ENCODE results near the gene LUM.

The LUM gene

GRCh38 chr12:91109148-91109564 lies 2.1 kb downstream of the LUM start:
- Histone ChIP-seq H3K4me3 (ENCODE audit: low read length) (peak overlapping the region; percentile 83), H3K36me3 (ENCODE audit: control insufficient read depth, insufficient read depth, low read length, severe bottlenecking) (no peaks in the 10 kb centered on the region), H3K9ac (ENCODE audit: low read length) (peak overlapping the region; percentile 81), H3K9me3 (ENCODE audit: control insufficient read depth, low read length) (no peaks in the 10 kb centered on the region), H3K27me3 (replicated peaks; ENCODE audit: control insufficient read depth, insufficient read depth, low read length) (no peaks in the 10 kb centered on the region), H3K4me1 (ENCODE audit: control insufficient read depth, insufficient read depth, low read length) (peaks cover 40% of the 10 kb centered on the region)
- peak; percentile 67 for DNase-seq (ENCODE audit: low read depth)

GRCh38 chr12:91108196-91108755 lies 3.0 kb downstream of the LUM start:
- H3K9ac ChIP-seq (ENCODE audit: low read length) = no peak overlapping the region
- no peaks in the 10 kb centered on the region for H3K36me3 ChIP-seq (ENCODE audit: control insufficient read depth, insufficient read depth, low read length, severe bottlenecking)
- no peaks in the 10 kb centered on the region for H3K27me3 ChIP-seq (replicated peaks; ENCODE audit: control insufficient read depth, insufficient read depth, low read length)
- no peaks in the 10 kb centered on the region for H3K9me3 ChIP-seq (ENCODE audit: control insufficient read depth, low read length)
- H3K4me1 ChIP-seq (ENCODE audit: control insufficient read depth, insufficient read depth, low read length) = peaks cover 40% of the 10 kb centered on the region
- no peak overlapping the region for H3K4me3 ChIP-seq (ENCODE audit: low read length)
- DNase-seq (ENCODE audit: low read depth) = no peak

GRCh38 chr12:91106283-91106682 lies 5.0 kb downstream of the LUM start:
- Histone ChIP-seq H3K9me3 (ENCODE audit: control insufficient read depth, low read length) (no peaks in the 10 kb centered on the region), H3K9ac (ENCODE audit: low read length) (no peak overlapping the region), H3K27me3 (replicated peaks; ENCODE audit: control insufficient read depth, insufficient read depth, low read length) (no peaks in the 10 kb centered on the region), H3K36me3 (ENCODE audit: control insufficient read depth, insufficient read depth, low read length, severe bottlenecking) (peaks cover 4% of the 10 kb centered on the region), H3K4me1 (ENCODE audit: control insufficient read depth, insufficient read depth, low read length) (peaks cover 34% of the 10 kb centered on the region), H3K4me3 (ENCODE audit: low read length) (no peak overlapping the region)
- no peak for DNase-seq (ENCODE audit: low read depth)

GRCh38 chr12:91105807-91106206 lies 5.5 kb downstream of the LUM start:
- no peaks in the 10 kb centered on the region for H3K27me3 ChIP-seq (replicated peaks; ENCODE audit: control insufficient read depth, insufficient read depth, low read length)
- H3K9me3 ChIP-seq (ENCODE audit: control insufficient read depth, low read length) = no peaks in the 10 kb centered on the region
- H3K4me3 ChIP-seq (ENCODE audit: low read length) = peak overlapping the region; percentile 21
- H3K36me3 ChIP-seq (ENCODE audit: control insufficient read depth, insufficient read depth, low read length, severe bottlenecking) = peaks cover 4% of the 10 kb centered on the region
- peaks cover 33% of the 10 kb centered on the region for H3K4me1 ChIP-seq (ENCODE audit: control insufficient read depth, insufficient read depth, low read length)
- DNase-seq (ENCODE audit: low read depth) = no peak
- no peak overlapping the region for H3K9ac ChIP-seq (ENCODE audit: low read length)

- Histone ChIP-seq H3K9ac (ENCODE audit: low read length) (no peak overlapping the region), H3K36me3 (ENCODE audit: control insufficient read depth, insufficient read depth, low read length, severe bottlenecking) (peaks cover 4% of the 10 kb centered on the region), H3K4me1 (ENCODE audit: control insufficient read depth, insufficient read depth, low read length) (peaks cover 33% of the 10 kb centered on the region), H3K9me3 (ENCODE audit: control insufficient read depth, low read length) (no peaks in the 10 kb centered on the region), H3K4me3 (ENCODE audit: low read length) (no peak overlapping the region), H3K27me3 (replicated peaks; ENCODE audit: control insufficient read depth, insufficient read depth, low read length) (no peaks in the 10 kb centered on the region)
- no peak for DNase-seq (ENCODE audit: low read depth)
Measured at GRCh38 chr12:91104812-91105466, 6.4 kb downstream of the LUM start.

GRCh38 chr12:91103624-91104023 lies 7.7 kb downstream of the LUM start:
- Histone ChIP-seq H3K9me3 (ENCODE audit: control insufficient read depth, low read length) (no peaks in the 10 kb centered on the region), H3K27me3 (replicated peaks; ENCODE audit: control insufficient read depth, insufficient read depth, low read length) (no peaks in the 10 kb centered on the region), H3K9ac (ENCODE audit: low read length) (no peak overlapping the region), H3K4me1 (ENCODE audit: control insufficient read depth, insufficient read depth, low read length) (peaks cover 36% of the 10 kb centered on the region), H3K36me3 (ENCODE audit: control insufficient read depth, insufficient read depth, low read length, severe bottlenecking) (peaks cover 4% of the 10 kb centered on the region), H3K4me3 (ENCODE audit: low read length) (no peak overlapping the region)
- no peak for DNase-seq (ENCODE audit: low read depth)

- no peak overlapping the region for H3K9ac ChIP-seq (ENCODE audit: low read length)
- no peaks in the 10 kb centered on the region for H3K9me3 ChIP-seq (ENCODE audit: control insufficient read depth, low read length)
- DNase-seq (ENCODE audit: low read depth) = no peak
- H3K4me3 ChIP-seq (ENCODE audit: low read length) = no peak overlapping the region
- H3K36me3 ChIP-seq (ENCODE audit: control insufficient read depth, insufficient read depth, low read length, severe bottlenecking) = peaks cover 4% of the 10 kb centered on the region
- no peaks in the 10 kb centered on the region for H3K27me3 ChIP-seq (replicated peaks; ENCODE audit: control insufficient read depth, insufficient read depth, low read length)
- peaks cover 36% of the 10 kb centered on the region for H3K4me1 ChIP-seq (ENCODE audit: control insufficient read depth, insufficient read depth, low read length)
Measured at GRCh38 chr12:91103101-91103500, 8.2 kb downstream of the LUM start.

DNA sequence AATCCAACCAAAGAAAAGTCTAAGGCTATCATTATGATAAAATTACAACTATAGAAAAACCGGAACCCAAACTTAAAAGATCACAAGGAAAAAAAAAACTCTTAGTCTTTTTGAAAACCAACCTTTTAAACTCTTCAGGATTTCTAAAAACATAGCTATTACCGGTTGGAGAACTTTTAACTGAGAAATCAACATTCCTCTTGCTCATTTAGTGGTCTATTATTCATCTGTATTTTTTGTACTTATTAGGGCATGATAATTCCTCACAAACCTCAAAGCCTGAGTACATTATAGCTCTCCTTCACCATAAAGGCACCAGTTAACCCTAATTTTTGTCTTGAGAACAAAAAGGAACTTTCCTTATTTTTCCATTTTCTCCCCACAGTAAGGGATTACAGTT lies 10.4 kb downstream of the LUM start:
- Histone ChIP-seq H3K27me3 (replicated peaks; ENCODE audit: control insufficient read depth, insufficient read depth, low read length) (no peaks in the 10 kb centered on the region), H3K9me3 (ENCODE audit: control insufficient read depth, low read length) (no peaks in the 10 kb centered on the region), H3K9ac (ENCODE audit: low read length) (no peak overlapping the region), H3K36me3 (ENCODE audit: control insufficient read depth, insufficient read depth, low read length, severe bottlenecking) (peaks cover 4% of the 10 kb centered on the region), H3K4me3 (ENCODE audit: low read length) (no peak overlapping the region), H3K4me1 (ENCODE audit: control insufficient read depth, insufficient read depth, low read length) (peaks cover 37% of the 10 kb centered on the region)
- DNase-seq (ENCODE audit: low read depth) = no peak

- no peak for DNase-seq (ENCODE audit: low read depth)
- H3K4me1 ChIP-seq (ENCODE audit: control insufficient read depth, insufficient read depth, low read length) = peaks cover 33% of the 10 kb centered on the region
- H3K4me3 ChIP-seq (ENCODE audit: low read length) = no peak overlapping the region
- H3K9me3 ChIP-seq (ENCODE audit: control insufficient read depth, low read length) = no peaks in the 10 kb centered on the region
- peak overlapping the region; percentile 59 for H3K9ac ChIP-seq (ENCODE audit: low read length)
- H3K36me3 ChIP-seq (ENCODE audit: control insufficient read depth, insufficient read depth, low read length, severe bottlenecking) = peaks cover 4% of the 10 kb centered on the region
- no peaks in the 10 kb centered on the region for H3K27me3 ChIP-seq (replicated peaks; ENCODE audit: control insufficient read depth, insufficient read depth, low read length)
Measured at GRCh38 chr12:91099836-91100235, 11.5 kb downstream of the LUM start.

- Histone ChIP-seq H3K36me3 (ENCODE audit: control insufficient read depth, insufficient read depth, low read length, severe bottlenecking) (peaks cover 4% of the 10 kb centered on the region), H3K4me3 (ENCODE audit: low read length) (peak overlapping the region; percentile 29), H3K9ac (ENCODE audit: low read length) (peak overlapping the region; percentile 59), H3K27me3 (replicated peaks; ENCODE audit: control insufficient read depth, insufficient read depth, low read length) (no peaks in the 10 kb centered on the region), H3K9me3 (ENCODE audit: control insufficient read depth, low read length) (no peaks in the 10 kb centered on the region), H3K4me1 (ENCODE audit: control insufficient read depth, insufficient read depth, low read length) (peaks cover 35% of the 10 kb centered on the region)
- DNase-seq (ENCODE audit: low read depth) = no peak
Measured at GRCh38 chr12:91099341-91099740, 12.0 kb downstream of the LUM start.

DNA sequence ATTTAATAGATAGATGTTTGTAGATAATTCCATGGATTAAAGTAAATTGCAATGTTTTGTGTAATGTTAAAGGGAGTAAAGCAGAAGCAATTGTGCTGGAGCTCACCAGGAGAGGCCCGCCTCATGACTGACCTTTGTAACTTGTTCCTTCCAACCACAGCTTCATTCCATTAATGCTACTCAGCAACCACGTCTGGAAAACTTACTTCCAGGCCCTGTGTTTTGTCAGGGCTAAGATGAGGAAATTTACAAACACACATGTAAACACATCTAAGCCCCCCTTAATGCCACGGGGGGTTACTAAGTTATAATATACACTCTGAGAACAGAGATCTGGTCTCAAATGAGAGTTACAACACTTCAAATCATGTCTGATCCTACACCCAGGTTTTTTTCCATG lies 12.4 kb downstream of the LUM start:
- DNase-seq (ENCODE audit: low read depth) = peak; percentile 93
- no peaks in the 10 kb centered on the region for H3K9me3 ChIP-seq (ENCODE audit: control insufficient read depth, low read length)
- peaks cover 39% of the 10 kb centered on the region for H3K4me1 ChIP-seq (ENCODE audit: control insufficient read depth, insufficient read depth, low read length)
- H3K27me3 ChIP-seq (replicated peaks; ENCODE audit: control insufficient read depth, insufficient read depth, low read length) = no peaks in the 10 kb centered on the region
- H3K9ac ChIP-seq (ENCODE audit: low read length) = peak overlapping the region; percentile 59
- H3K36me3 ChIP-seq (ENCODE audit: control insufficient read depth, insufficient read depth, low read length, severe bottlenecking) = peaks cover 4% of the 10 kb centered on the region
- H3K4me3 ChIP-seq (ENCODE audit: low read length) = peak overlapping the region; percentile 29

GRCh38 chr12:91098461-91098860 lies 12.8 kb downstream of the LUM start:
- no peaks in the 10 kb centered on the region for H3K9me3 ChIP-seq (ENCODE audit: control insufficient read depth, low read length)
- H3K27me3 ChIP-seq (replicated peaks; ENCODE audit: control insufficient read depth, insufficient read depth, low read length) = no peaks in the 10 kb centered on the region
- H3K36me3 ChIP-seq (ENCODE audit: control insufficient read depth, insufficient read depth, low read length, severe bottlenecking) = peaks cover 4% of the 10 kb centered on the region
- peak overlapping the region; percentile 44 for H3K9ac ChIP-seq (ENCODE audit: low read length)
- H3K4me3 ChIP-seq (ENCODE audit: low read length) = peak overlapping the region; percentile 28
- peaks cover 43% of the 10 kb centered on the region for H3K4me1 ChIP-seq (ENCODE audit: control insufficient read depth, insufficient read depth, low read length)
- no peak for DNase-seq (ENCODE audit: low read depth)
